NCI-H146 treated with DMSO at 0.1 percent for 48 hours (cell line): ENCODE data around the gene GPR89A.
"Not testable (repeated sequence)": the region's sequence is repeated elsewhere in the genome, so short reads cannot be mapped to it uniquely, and the experiment has no call there.

Experiments used
- DNase-seq: peaks from one replicate; lab custom pipeline; 2025; ENCODE audit not compliant: unreplicated experiment; lab: John Stamatoyannopoulos, UW

GPR89A gene

DNA sequence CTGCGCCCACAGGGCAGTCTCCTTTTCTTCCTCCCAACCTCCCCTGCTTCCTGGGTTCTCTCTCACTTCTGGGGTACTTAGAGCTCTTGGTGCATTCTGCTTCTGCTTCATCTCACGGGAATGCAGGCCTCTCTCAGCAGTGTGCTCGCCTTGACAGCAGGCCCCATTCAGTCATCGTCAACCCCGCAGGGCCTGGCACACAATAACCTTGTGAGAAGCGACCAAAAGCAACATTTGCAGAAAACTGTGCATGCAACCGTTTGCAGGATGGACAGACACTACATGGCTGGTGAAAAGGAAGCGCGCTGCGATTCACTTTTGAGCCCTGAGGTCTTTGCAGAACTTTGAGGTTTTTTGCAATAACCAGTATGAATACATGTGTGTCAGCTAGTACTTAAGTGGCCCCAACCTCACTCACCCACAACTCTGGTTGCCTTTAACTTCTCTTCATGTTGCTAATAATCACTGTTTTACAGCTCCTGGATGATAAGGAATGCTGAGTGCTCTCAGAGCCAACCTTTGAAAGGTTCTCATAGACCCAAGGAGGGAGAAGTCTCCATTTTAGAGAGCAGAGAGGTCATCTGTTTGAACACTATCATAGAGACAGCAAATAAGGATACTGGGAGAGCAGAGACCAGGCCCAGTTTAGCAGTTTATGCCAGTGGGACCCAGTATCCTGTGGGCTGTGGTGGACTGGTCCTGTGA, 109.0 kb downstream of the GPR89A start:
- no peak for DNase-seq

DNA sequence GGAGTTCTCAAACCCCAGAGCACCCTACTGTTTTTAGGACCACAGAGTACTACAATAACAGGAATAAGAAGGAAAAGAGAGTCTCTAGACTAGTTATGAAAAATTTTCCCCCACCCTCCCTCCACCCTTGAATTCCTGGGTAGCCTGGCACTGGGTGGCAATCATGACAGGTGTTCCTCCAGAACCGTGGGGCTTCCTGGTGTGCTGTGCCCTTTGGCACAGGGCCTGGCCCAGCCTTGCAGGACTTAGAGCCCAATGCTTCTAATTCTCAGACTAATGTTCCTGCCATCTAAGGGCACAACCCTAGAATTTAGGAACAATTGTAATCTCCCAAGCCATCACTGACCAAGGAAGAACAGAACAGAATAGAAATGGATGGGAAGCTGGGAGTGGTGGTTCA, 110.0 kb downstream of the GPR89A start:
- no peak for DNase-seq

DNA sequence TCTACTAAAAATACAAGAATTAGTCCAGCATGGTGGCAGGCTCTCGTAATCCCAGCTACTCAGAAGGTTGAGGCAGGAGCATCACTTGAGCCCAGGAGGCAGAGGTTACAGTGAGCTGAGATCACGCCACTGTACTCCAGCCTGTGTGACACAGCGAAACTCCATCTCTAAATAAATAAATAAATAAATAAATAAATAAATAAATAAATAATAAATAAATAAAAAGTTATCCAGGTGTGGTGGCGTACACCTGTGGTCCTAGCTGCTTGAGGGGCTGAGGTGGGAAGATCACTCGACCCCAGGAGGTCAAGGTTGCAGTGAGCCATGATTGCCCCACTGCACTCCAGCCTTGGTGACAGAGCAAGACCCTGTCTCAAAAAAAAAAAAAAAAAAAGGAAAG, 110.7 kb downstream of the GPR89A start:
- DNase-seq = not testable (repeated sequence)

DNA sequence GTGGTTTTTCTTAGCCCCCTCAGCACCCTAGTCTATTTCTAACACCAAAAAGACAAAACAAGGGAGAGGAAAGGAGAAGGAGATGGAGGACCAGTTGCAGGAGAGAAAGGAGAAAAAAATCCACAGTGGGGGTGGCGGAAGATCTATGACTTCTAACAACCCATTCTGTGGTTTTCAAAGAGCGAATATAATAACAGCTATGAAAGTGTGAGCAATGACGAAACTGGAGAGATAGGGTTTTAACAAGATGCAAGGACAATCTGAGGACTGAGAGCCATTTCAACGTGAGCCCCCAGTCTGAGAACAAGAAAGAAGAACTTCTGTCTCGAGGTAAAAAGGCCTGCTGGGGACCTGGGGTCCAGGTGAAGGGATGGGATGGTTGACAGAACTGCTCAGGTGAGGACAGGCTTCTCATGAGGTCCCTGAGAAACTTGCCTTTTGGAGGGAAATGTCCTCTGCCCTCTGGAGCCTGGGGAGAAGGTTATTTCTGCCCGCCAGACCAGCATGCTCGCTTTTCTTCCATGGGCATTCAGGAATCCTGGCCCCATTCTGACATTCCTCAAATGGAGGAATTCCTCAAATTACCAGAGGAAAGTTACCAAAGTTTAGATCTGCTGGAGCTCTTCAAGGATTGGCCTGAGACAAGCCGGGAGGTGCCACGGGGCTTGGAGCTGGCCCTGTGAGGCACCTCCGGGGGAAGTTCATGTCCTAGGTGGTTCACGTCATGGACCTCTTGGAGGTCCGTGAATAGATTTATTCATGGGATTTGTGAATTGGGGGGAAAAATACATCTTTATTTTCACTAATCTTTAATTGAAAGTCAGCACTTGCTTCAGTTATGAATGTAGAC, 111.7 kb downstream of the GPR89A start, which contains the start of gene CD160:
CD160 (plus strand) TSS at position 270 of the 850 bp plus-strand sequence. CDS start 8,829 bp downstream, outside the sequence.
- no peak for DNase-seq
